Ovary (tissue), 9 donors: ENCODE measurements around the gene FNBP1. TPM values are rescaled to one million over a fixed set of nuclear protein-coding genes. Genes with fewer than 3 reads are reported as not detected.
"Not testable (repeated sequence)": the region's sequence is repeated elsewhere in the genome, so short reads cannot be mapped to it uniquely, and the experiment has no call there.

Experiments used
- DNase-seq, 5 donors: peaks; one replicate each; pipeline ENCODE4 v3.0.0-alpha.2; 2019 to 2020
- H3K27ac ChIP-seq, 2 donors: fragments of 200-600 bp; one replicate each; pipeline versions ENCODE4 v1.5.1 to v1.8.0; 2019 to 2022
- H3K27me3 ChIP-seq: fragments of 200-600 bp; one replicate; pipeline ENCODE4 v1.8.0; 2022
- H3K36me3 ChIP-seq: fragments of 200-600 bp; sonication (generic); one replicate; pipeline ENCODE4 v1.5.1; 2019
- H3K4me1 ChIP-seq: one replicate; pipeline ENCODE4 v1.8.1; 2013; ENCODE audit warnings: mild to moderate bottlenecking, moderate library complexity; ENCODE audit not compliant: insufficient read depth
- H3K4me3 ChIP-seq: fragments of 200-600 bp; sonication (generic); one replicate; pipeline ENCODE4 v1.5.1; 2017
- H3K9me3 ChIP-seq, 2 donors: fragments of 200-600 bp in 1 of 2; sonication (generic) in 1 of 2; one replicate each; pipeline versions ENCODE4 v1.5.1 to v1.8.1; 2013 to 2019; ENCODE audit warnings: mild to moderate bottlenecking in 1 of 2, moderate library complexity in 1 of 2
- EP300 ChIP-seq: sonication (generic); formaldehyde crosslinking; IDR thresholded peaks from one replicate; pipeline ENCODE4 v1.6.1; 2017; ENCODE audit warnings: antibody characterized with exemption
- POLR2A ChIP-seq: fragments of 450-650 bp; IDR thresholded peaks from one replicate; pipeline ENCODE4 v1.6.1; 2017; ENCODE audit warnings: antibody characterized with exemption, mild to moderate bottlenecking, moderate library complexity
- WGBS, 3 donors: extraction: QIAGEN DNeasy Blood & Tissue Kit in 1 of 3; methylation state at CpG; one replicate each; pipeline versions ENCODE4 v1.1.5 to v1.1.7; 2013 to 2017; 5-methylcytosine and 5-hydroxymethylcytosine counted together
- intact Hi-C, 4 donors: fragments of 100-400 bp; cut with DNase I; formaldehyde crosslinking; loops; one replicate each; pipeline versions ENCODE4 v1.11.0 to v1.15.1; 2022 to 2023
- polyA plus RNA-seq, 2 donors: library from polyadenylated mRNA; stranded (reverse); fragments of 200-250 nt in 1 of 2; fragments of 350-450 nt in 1 of 2; fragmentation: Illumina TruSeq in 1 of 2; extraction: RNeasy Lipid Tissue Mini Kit (QIAGEN cat#74804) in 1 of 2; gene quantifications; one replicate each; pipeline ENCODE4 v1.2.3, GENCODE V29; 2013 to 2014
- total RNA-seq, 7 donors: library from RNA; depleted of rRNA in 2 of 7; stranded (reverse); fragments of >200 nt in 2 of 7; fragmentation: NEBNext Ultra II Directional in 3 of 7; extraction: Animal tissue kit (Norgen Biotek cat#: 25700) in 3 of 7; gene quantifications; one replicate each; pipeline versions ENCODE4 v1.1.0 to v1.2.4, GENCODE V29; 2016 to 2023
- TF ChIP-seq, protein P1 (sequence below), 3 donors: fragments of 450-650 bp in 2 of 3; fragments of 200-600 bp in 1 of 3; IDR thresholded peaks; one replicate each; pipeline versions ENCODE4 v1.5.1 to v1.8.0; 2016 to 2022; ENCODE audit warnings: antibody characterized with exemption in 3 of 3, mild to moderate bottlenecking in 1 of 3
- donor health status: DM: no; HTN: no; CAD: no; lungs with moderate emphysema.
- donor health status: DM: no; HTN: no; CAD: no.
- donor health status: Bipolar disorder and iron deficiency.
- donor health status: DM: yes; HTN: yes; CAD: no.
- donor health status: DM: no; HTN: no; CAD: no.
- donor health status: DM: yes; HTN: yes; CAD: no.

Gene FNBP1
- total and polyA plus RNA-seq, 9 donors, result 18.0 to 61.5 (median 49.0) TPM

DNA sequence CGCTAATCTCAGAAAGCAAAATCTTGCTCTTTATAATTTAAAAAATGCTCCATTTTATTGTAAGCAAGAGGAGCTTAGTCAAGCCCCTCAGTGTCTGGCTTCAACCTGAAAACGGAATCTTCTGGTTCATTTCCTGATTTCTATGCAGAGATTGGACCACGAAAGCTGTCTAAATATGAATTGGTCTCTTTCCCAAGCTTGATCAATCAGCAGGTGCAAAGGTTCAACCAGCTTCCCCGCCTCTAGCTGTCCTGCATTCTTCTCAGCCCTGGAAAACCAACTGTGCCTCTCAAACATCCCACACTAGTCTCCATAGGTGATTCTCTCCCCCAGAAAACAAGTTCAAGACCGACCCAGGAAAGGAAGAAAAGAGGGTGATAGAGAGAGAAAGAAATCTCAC is 34.5 kb downstream of the FNBP1 start:
- Histone ChIP-seq H3K9me3 (no peaks in the 10 kb centered on the region), H3K36me3 (no peaks in the 10 kb centered on the region), H3K4me1 (no peaks in the 10 kb centered on the region), H3K27ac (no peak overlapping the region), H3K4me3 (no peak overlapping the region), H3K27me3 (no peaks in the 10 kb centered on the region)
- intact Hi-C loops, result no loop called here
- no peak for DNase-seq
- 77 to 81% (median 79%) methylated on average over 5 of the region's 5 CpGs for WGBS, 3 donors
- TF ChIP-seq EP300 (no peak), POLR2A (no peak)
- TF ChIP-seq, protein P1, sequence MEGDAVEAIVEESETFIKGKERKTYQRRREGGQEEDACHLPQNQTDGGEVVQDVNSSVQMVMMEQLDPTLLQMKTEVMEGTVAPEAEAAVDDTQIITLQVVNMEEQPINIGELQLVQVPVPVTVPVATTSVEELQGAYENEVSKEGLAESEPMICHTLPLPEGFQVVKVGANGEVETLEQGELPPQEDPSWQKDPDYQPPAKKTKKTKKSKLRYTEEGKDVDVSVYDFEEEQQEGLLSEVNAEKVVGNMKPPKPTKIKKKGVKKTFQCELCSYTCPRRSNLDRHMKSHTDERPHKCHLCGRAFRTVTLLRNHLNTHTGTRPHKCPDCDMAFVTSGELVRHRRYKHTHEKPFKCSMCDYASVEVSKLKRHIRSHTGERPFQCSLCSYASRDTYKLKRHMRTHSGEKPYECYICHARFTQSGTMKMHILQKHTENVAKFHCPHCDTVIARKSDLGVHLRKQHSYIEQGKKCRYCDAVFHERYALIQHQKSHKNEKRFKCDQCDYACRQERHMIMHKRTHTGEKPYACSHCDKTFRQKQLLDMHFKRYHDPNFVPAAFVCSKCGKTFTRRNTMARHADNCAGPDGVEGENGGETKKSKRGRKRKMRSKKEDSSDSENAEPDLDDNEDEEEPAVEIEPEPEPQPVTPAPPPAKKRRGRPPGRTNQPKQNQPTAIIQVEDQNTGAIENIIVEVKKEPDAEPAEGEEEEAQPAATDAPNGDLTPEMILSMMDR (IDR thresholded peaks at IDR 0.05), result no peak

DNA sequence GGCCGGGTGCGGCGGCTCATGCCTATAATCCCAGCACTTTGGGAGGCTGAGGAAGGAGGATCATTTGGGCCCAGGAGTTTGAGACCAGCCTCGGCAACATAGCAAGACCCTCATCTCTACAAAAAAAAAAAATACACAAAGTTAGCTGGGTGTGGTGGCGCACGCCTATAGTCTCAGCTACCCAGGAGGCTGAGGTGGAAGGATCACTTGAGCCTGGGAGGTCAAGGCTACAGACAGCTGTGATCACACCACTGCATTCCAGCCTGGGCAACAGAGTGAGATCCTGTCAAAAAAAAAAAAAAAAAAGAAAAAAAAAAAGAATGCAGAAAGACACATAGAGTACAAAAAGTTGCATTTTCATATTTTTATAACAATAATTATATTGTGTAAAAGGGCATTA is 36.0 kb downstream of the FNBP1 start:
- H3K27me3 ChIP-seq, H3K9me3 ChIP-seq, H3K27ac ChIP-seq, DNase-seq, H3K4me3 ChIP-seq, H3K4me1 ChIP-seq, H3K36me3 ChIP-seq, intact Hi-C loops: not testable (repeated sequence)
- WGBS, 3 donors, result 87 to 93% (median 88%) methylated on average over 6 of the region's 6 CpGs

DNA sequence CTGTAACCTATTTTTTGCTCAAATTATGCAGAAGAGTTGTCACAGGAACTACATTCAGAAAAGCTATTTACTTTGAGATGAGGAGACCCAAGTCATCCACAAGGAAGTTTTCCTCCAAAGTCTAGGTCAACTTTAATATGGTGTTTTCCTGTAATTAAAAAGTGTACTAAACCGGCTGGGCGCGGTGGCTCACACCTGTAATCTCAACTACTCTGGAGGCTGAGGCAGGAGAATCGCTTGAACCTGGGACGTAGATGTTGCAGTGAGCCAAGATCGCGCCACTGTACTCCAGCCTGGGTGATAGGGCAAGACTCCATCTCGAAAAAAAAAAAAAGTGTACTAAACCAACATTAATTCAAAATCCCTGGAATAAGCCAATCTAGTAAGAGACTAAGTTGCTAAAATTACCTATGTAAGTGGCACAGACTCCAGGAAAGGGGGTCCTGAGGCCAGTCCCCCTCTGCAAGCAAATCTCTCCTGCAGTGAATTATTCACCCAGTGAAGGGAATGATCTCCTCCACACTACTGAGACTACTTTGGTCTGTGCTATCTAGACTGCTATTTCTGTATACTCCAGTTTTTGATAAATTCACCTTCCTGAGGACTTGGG is 38.9 kb downstream of the FNBP1 start:
- Histone ChIP-seq H3K36me3 (no peaks in the 10 kb centered on the region), H3K4me1 (peaks cover 2% of the 10 kb centered on the region), H3K9me3 (no peaks in the 10 kb centered on the region), H3K27me3 (no peaks in the 10 kb centered on the region), H3K4me3 (no peak overlapping the region), H3K27ac (no peak overlapping the region)
- TF ChIP-seq POLR2A (no peak), EP300 (no peak)
- TF ChIP-seq, protein P1 (IDR thresholded peaks at IDR 0.05), result no peak
- intact Hi-C loops, result no loop called here
- 83 to 89% (median 85%) methylated on average over 8 of the region's 8 CpGs for WGBS, 3 donors
- DNase-seq, result no peak

DNA sequence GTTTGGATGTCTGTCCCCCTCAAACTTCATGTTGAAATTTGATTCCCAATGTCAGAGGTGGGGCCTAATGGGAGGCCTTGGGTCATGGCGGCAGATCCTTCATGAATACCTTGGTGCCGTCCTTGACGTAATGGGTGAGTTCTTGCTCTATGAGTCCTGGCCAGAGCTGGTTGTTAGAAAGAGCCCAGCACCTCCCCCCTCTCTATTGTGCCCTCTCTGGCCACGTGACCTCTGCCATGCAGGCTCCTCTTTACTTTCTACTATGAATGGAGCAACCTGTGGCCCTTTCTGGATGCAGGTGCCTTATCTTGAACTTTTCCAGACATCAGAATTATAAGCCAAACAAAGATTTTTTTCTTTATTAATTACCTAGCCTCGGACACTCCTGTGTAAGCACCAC is 40.7 kb downstream of the FNBP1 start:
- no peak overlapping the region for H3K4me3 ChIP-seq
- H3K27me3 ChIP-seq, result no peaks in the 10 kb centered on the region
- H3K4me1 ChIP-seq, result peaks cover 5% of the 10 kb centered on the region
- intact Hi-C loops, result no loop called here
- H3K9me3 ChIP-seq, result no peaks in the 10 kb centered on the region
- TF ChIP-seq EP300 (no peak), POLR2A (no peak)
- TF ChIP-seq, protein P1 (IDR thresholded peaks at IDR 0.05), result no peak
- H3K36me3 ChIP-seq, result no peaks in the 10 kb centered on the region
- no peak for DNase-seq
- 90 to 94% (median 93%) methylated on average over 5 of the region's 5 CpGs for WGBS, 3 donors
- H3K27ac ChIP-seq, result no peak overlapping the region

DNA sequence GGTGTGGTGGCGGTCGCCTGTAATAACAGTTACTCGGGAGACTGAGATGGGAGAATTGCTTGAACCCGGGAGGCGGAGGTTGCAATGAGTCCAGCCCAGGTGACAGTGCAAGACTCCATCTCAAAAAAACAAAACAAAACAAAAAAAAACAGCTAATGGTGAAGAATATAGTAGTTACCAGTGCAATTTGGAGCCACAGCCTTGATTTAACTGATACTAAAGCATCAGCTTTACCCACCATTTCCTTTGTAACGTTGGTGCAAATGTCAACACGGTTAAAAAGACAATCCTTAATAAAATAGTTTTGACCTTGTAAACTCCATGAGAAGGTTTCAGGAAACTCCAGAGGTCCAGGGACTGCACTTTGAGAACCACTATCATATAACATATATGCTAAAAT is 41.8 kb downstream of the FNBP1 start:
- Histone ChIP-seq H3K27ac (no peak overlapping the region), H3K4me3 (no peak overlapping the region), H3K4me1 (peaks cover 5% of the 10 kb centered on the region), H3K27me3 (no peaks in the 10 kb centered on the region), H3K36me3 (no peaks in the 10 kb centered on the region), H3K9me3 (no peaks in the 10 kb centered on the region)
- 75 to 79% (median 78%) methylated on average over 7 of the region's 7 CpGs for WGBS, 3 donors
- DNase-seq, result no peak
- intact Hi-C loops, result no loop called here
- TF ChIP-seq, protein P1 (IDR thresholded peaks at IDR 0.05), result no peak
- TF ChIP-seq POLR2A (no peak), EP300 (no peak)
